Neural cell (in vitro differentiated cells): ENCODE measurements around the gene FRMD4A. TPM values are rescaled to one million over a fixed set of nuclear protein-coding genes. Genes with fewer than 3 reads are reported as not detected.

Source experiments
- H2AFZ ChIP-seq: fragments of 200-600, 300-800 bp; sonication (generic), shearing (Covaris generic); 2 replicates; pipeline ENCODE4 v1.6.0; 2014; ENCODE audit warnings: low read depth, mild to moderate bottlenecking, antibody characterized with exemption, low read length, moderate library complexity
- H3F3A ChIP-seq: fragments of 200-600 bp; shearing (Covaris generic); 2 replicates; pipeline ENCODE4 v1.6.1; 2016; ENCODE audit warnings: mild to moderate bottlenecking, moderate library complexity, mixed read lengths, antibody characterized with exemption, low read length; ENCODE audit not compliant: insufficient read depth, poor library complexity, severe bottlenecking
- H3K27ac ChIP-seq: fragments of 200-600, 300-800 bp; sonication (generic), shearing (Covaris generic); 2 replicates; pipeline ENCODE4 v1.5.1; 2014; ENCODE audit warnings: mild to moderate bottlenecking, low read length, moderate library complexity
- H3K27me3 ChIP-seq: fragments of 300-800, 200-600 bp; sonication (generic), shearing (Covaris generic); 2 replicates; pipeline ENCODE4 v1.6.0; 2014; ENCODE audit warnings: mild to moderate bottlenecking, low read depth, low read length, moderate library complexity; ENCODE audit not compliant: insufficient read depth
- H3K36me3 ChIP-seq: fragments of 300-800, 200-600 bp; sonication (generic), shearing (Covaris generic); 2 replicates; pipeline ENCODE4 v1.5.1; 2014; ENCODE audit warnings: mild to moderate bottlenecking, antibody characterized with exemption, low read length, moderate library complexity; ENCODE audit not compliant: insufficient read depth
- H3K4me2 ChIP-seq: fragments of 300-800, 200-600 bp; sonication (generic), shearing (Covaris generic); 2 replicates; pipeline ENCODE4 v1.6.0; 2014; ENCODE audit warnings: mild to moderate bottlenecking, low read length
- H3K4me3 ChIP-seq: fragments of 300-800, 200-600 bp; sonication (generic), shearing (Covaris generic); 2 replicates; pipeline ENCODE4 v1.5.1; 2014; ENCODE audit warnings: mild to moderate bottlenecking, low read length, moderate library complexity
- H3K79me2 ChIP-seq: fragments of 200-600 bp; shearing (Covaris generic); replicated peaks from 2 replicates; pipeline ENCODE4 v1.6.0; 2014; ENCODE audit warnings: mild to moderate bottlenecking, low read length, moderate library complexity; ENCODE audit not compliant: insufficient read depth
- H3K9ac ChIP-seq: fragments of 300-800, 200-600 bp; sonication (generic), shearing (Covaris generic); 2 replicates; pipeline ENCODE4 v1.6.1; 2016; ENCODE audit warnings: mild to moderate bottlenecking, low read length, mixed read lengths
- H3K9me2 ChIP-seq: fragments of 200-600 bp; shearing (Covaris generic); 2 replicates; pipeline ENCODE4 v1.6.1; 2016; ENCODE audit warnings: mild to moderate bottlenecking, low read length, mixed read lengths; ENCODE audit not compliant: insufficient read depth
- H3K9me3 ChIP-seq: fragments of 200-600, 300-800 bp; sonication (generic), shearing (Covaris generic); 2 replicates; pipeline ENCODE4 v1.6.1; 2016; ENCODE audit warnings: mild to moderate bottlenecking, mixed run types, low read length, moderate library complexity, mixed read lengths
- H4K20me1 ChIP-seq: fragments of 200-600 bp; shearing (Covaris generic); 2 replicates; pipeline ENCODE4 v1.6.1; 2016; ENCODE audit warnings: mild to moderate bottlenecking, mixed run types; ENCODE audit not compliant: insufficient read depth
- CTCF ChIP-seq: fragments of 450-650 bp; IDR thresholded peaks from 2 replicates; pipeline ENCODE4 v1.5.1; 2014; ENCODE audit warnings: antibody characterized with exemption, mild to moderate bottlenecking, moderate library complexity; ENCODE audit not compliant: poor library complexity, severe bottlenecking
- EP300 ChIP-seq: fragments of 450-650 bp; conservative IDR thresholded peaks from 2 replicates; pipeline ENCODE4 v1.6.1; 2014; ENCODE audit warnings: antibody characterized with exemption, mild to moderate bottlenecking, moderate library complexity; ENCODE audit not compliant: poor library complexity, severe bottlenecking
- EZH2 ChIP-seq: fragments of 200-600, 300-800 bp; shearing (Covaris generic), sonication (generic); IDR thresholded peaks from 2 replicates; pipeline ENCODE4 v1.6.1; 2014; ENCODE audit warnings: antibody characterized with exemption, low read length, borderline replicate concordance, mild to moderate bottlenecking; ENCODE audit not compliant: insufficient read depth, poor library complexity, severe bottlenecking
- MXI1 ChIP-seq: fragments of 450-650 bp; conservative IDR thresholded peaks from 2 replicates; pipeline ENCODE4 v1.6.1; 2014; ENCODE audit warnings: antibody characterized with exemption, mild to moderate bottlenecking; ENCODE audit not compliant: poor library complexity, severe bottlenecking
- POLR2AphosphoS5 ChIP-seq: IDR thresholded peaks from 2 replicates; pipeline ENCODE4 v1.6.1; 2012
- RAD21 ChIP-seq: fragments of 450-650 bp; conservative IDR thresholded peaks from 2 replicates; pipeline ENCODE4 v1.6.1; 2014; ENCODE audit warnings: antibody characterized with exemption, mild to moderate bottlenecking, moderate library complexity
- SMC3 ChIP-seq: fragments of 450-650 bp; conservative IDR thresholded peaks from 2 replicates; pipeline ENCODE4 v1.6.1; 2014; ENCODE audit warnings: antibody characterized with exemption, mild to moderate bottlenecking, moderate library complexity; ENCODE audit not compliant: poor library complexity
- TAF1 ChIP-seq: IDR thresholded peaks from 2 replicates; pipeline ENCODE4 v1.6.1; 2012; ENCODE audit warnings: low read depth
- polyA plus RNA-seq: library from polyadenylated mRNA; depleted of rRNA; stranded (reverse); fragments of >200 nt; gene quantifications from 2 replicates; pipeline ENCODE4 v1.2.3, GENCODE V29; 2014
- TF ChIP-seq, protein P1 (sequence below): IDR thresholded peaks from 2 replicates; pipeline ENCODE4 v1.6.1; 2012; ENCODE audit warnings: borderline replicate concordance

Gene FRMD4A
- polyA plus RNA-seq, 1 donor from 2014 or later, result 36.5 TPM

DNA sequence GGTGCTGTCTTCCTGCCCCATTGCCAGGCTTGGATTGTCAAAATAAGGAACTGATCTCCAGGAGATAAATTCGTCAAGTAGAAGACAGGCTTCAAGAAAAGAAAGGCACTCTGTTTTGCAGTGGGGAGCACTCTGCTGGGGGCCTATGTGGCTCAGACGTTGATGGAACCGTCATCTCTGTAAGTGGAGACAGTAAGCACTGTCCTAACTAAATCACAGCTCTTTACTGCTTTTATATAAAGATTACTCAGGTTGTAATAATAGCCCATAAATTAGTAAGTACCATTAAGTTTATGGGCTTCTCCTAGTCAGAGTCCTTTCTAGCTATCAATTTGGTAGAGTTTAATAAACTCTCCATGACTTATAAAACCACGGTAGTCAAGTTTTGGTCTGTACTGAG lies 249.9 kb downstream of the FRMD4A start:
- Histone ChIP-seq H3K9me3 (peaks cover 5% of the 10 kb centered on the region), H3K4me2 (no peak overlapping the region), H3K36me3 (no peaks in the 10 kb centered on the region), H4K20me1 (no peaks in the 10 kb centered on the region), H3K27me3 (no peaks in the 10 kb centered on the region), H3K9ac (no peak overlapping the region), H3K9me2 (no peaks in the 10 kb centered on the region), H3K27ac (no peak overlapping the region), H3K79me2 (no peaks in the 10 kb centered on the region), H2AFZ (no peak overlapping the region), H3F3A (no peaks in the 10 kb centered on the region), H3K4me3 (no peak overlapping the region)
- no peak for TF ChIP-seq MXI1
- TF ChIP-seq EZH2, result no peak
- no peak for TF ChIP-seq CTCF
- no peak for TF ChIP-seq SMC3
- no peak for TF ChIP-seq RAD21
- no peak for TF ChIP-seq EP300
- TF ChIP-seq TAF1, result no peak
- TF ChIP-seq POLR2AphosphoS5, result no peak
- TF ChIP-seq, protein P1, sequence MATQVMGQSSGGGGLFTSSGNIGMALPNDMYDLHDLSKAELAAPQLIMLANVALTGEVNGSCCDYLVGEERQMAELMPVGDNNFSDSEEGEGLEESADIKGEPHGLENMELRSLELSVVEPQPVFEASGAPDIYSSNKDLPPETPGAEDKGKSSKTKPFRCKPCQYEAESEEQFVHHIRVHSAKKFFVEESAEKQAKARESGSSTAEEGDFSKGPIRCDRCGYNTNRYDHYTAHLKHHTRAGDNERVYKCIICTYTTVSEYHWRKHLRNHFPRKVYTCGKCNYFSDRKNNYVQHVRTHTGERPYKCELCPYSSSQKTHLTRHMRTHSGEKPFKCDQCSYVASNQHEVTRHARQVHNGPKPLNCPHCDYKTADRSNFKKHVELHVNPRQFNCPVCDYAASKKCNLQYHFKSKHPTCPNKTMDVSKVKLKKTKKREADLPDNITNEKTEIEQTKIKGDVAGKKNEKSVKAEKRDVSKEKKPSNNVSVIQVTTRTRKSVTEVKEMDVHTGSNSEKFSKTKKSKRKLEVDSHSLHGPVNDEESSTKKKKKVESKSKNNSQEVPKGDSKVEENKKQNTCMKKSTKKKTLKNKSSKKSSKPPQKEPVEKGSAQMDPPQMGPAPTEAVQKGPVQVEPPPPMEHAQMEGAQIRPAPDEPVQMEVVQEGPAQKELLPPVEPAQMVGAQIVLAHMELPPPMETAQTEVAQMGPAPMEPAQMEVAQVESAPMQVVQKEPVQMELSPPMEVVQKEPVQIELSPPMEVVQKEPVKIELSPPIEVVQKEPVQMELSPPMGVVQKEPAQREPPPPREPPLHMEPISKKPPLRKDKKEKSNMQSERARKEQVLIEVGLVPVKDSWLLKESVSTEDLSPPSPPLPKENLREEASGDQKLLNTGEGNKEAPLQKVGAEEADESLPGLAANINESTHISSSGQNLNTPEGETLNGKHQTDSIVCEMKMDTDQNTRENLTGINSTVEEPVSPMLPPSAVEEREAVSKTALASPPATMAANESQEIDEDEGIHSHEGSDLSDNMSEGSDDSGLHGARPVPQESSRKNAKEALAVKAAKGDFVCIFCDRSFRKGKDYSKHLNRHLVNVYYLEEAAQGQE, result no peak

DNA sequence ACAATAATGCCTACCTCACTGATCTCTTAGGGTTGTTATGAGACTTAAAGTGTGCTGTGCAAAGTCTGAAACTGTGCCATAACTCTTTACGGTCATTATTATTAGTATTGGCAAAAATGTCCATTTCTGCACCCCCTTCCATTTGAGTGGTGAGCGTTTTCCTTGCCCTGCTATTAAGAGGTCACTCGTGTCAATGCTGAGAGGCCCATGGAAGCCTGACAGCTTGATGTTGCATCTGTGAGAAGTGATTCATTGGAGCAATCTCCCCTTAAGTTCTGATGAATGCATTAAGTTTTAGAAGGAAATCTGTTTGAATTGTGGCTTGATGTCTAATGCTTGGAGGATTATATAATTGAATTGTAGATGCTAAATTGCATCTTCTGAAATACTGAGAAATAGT lies 253.3 kb downstream of the FRMD4A start:
- TF ChIP-seq RAD21, result no peak
- TF ChIP-seq EZH2, result no peak
- no peak for TF ChIP-seq SMC3
- TF ChIP-seq EP300, result no peak
- TF ChIP-seq CTCF, result no peak
- no peak for TF ChIP-seq POLR2AphosphoS5
- TF ChIP-seq, protein P1, result no peak
- TF ChIP-seq MXI1, result no peak
- no peak for TF ChIP-seq TAF1
- H3K36me3 ChIP-seq, result no peaks in the 10 kb centered on the region

More for the DNA sequence above, 253.3 kb downstream of the FRMD4A start:
- no peaks in the 10 kb centered on the region for H3F3A ChIP-seq
- no peaks in the 10 kb centered on the region for H3K9me2 ChIP-seq
- H3K9me3 ChIP-seq, result peaks cover 5% of the 10 kb centered on the region
- H3K4me3 ChIP-seq, result no peak overlapping the region
- H2AFZ ChIP-seq, result no peak overlapping the region
- no peaks in the 10 kb centered on the region for H3K27me3 ChIP-seq
- no peaks in the 10 kb centered on the region for H3K79me2 ChIP-seq
- H3K9ac ChIP-seq, result no peak overlapping the region
- H4K20me1 ChIP-seq, result no peaks in the 10 kb centered on the region
- H3K4me2 ChIP-seq, result no peak overlapping the region
- H3K27ac ChIP-seq, result no peak overlapping the region
